Measurements from ENCODE around the gene ATE1.
"Not testable (repeated sequence)": the region's sequence is repeated elsewhere in the genome, so short reads cannot be mapped to it uniquely, and the experiment has no call there.

Gene ATE1

DNA sequence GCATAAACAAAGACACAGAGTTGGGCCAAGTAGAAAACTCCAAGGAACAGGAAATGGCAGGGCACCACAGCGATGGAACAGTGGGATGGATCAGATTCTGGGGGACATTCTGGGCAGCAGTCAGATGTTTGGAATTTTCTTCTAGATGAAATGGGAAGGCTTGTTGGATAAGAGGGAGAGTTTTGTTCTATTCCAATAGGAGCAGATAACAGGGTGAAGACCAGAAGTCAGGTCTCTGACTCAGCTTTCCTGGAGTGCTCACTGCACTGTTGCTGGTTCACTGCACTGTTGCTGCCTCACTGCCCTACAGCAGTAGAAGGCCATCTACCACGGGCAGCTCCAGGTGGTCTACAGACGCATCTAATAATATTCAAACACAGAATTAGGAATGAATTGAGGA lies 135.6 kb downstream of the ATE1 start:
- in situ Hi-C loops (cut with HindIII; ENCODE audit: low sequenced_read_pairs) = no loop called here

DNA sequence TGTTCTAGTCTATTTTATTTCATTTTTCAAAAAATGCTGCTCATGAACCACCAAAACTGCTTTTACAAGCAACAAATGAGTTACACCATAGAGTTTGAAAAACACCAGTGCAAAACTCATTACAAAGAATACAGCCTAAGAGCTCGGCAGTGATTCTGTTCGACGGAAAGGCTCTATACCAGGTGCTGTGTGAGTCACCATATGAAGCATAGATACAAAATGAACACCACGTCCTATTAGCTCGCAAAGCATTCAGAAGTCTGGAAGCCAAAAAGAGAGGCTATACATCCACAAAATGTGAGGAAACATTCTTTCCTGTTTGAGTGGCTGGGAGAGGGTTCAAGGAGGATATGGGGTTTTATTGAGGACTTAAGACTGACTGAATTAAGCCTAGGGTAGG lies 136.1 kb downstream of the ATE1 start:
- in situ Hi-C loops (cut with HindIII; ENCODE audit: low sequenced_read_pairs) = no loop called here

DNA sequence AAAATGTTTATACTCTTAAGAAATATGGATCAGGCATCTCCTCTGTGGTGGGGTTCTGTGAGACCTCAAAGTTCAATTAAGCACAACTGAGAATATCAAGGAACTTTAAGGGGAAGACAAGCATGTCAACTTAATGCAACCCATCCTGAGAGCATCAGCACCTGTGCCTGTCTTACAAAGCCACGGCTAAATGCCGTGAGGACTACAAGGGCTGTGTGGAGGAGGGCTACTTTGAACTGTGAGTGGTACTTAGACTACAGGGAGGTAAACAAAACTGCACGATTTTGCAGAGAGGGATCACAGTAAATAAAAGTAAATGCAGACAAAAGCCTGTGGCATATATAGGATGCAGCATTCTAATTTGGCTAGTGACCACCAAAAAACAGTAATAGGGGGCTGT lies 139.1 kb downstream of the ATE1 start:
- in situ Hi-C loops (cut with HindIII; ENCODE audit: low sequenced_read_pairs) = no loop called here

DNA sequence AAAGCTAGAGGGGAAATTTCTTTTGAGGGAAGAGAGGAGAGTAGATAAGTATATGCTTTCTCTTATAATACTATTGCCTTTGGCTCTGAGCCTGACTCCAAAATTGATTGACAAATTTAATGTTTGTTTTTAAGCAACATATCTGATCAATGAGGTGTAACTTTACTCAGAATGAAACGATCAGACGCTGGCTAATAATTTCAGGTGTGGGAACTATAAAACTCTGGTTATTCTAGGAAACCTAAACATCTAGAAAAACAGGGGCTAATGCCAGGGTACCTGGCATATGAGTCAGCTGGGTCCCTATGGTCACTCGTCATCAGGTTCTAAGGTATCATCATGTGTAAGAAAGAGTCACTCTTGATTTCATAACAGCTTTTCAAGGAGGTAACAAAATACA lies 139.7 kb downstream of the ATE1 start:
- in situ Hi-C loops (cut with HindIII; ENCODE audit: low sequenced_read_pairs) = no loop called here

DNA sequence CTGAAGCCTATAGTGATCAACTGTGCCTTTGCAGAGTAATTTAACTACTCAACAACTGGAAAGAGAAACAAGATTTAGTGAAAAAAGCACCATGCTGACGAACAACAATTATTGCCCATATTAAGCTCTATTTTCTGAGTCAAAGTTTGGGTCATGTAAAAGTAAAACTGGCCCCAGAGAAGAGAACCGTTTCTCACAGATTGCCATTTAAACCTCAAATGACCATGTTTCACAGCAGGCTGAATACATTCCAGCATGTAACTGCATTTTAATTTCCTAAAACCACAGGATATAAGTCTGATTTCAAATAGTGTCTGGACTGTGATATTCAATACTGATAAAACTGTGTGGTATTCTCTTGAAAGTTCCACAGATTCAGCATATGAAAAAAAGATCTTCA lies 140.7 kb downstream of the ATE1 start:
- in situ Hi-C loops (cut with HindIII; ENCODE audit: low sequenced_read_pairs) = no loop called here

DNA sequence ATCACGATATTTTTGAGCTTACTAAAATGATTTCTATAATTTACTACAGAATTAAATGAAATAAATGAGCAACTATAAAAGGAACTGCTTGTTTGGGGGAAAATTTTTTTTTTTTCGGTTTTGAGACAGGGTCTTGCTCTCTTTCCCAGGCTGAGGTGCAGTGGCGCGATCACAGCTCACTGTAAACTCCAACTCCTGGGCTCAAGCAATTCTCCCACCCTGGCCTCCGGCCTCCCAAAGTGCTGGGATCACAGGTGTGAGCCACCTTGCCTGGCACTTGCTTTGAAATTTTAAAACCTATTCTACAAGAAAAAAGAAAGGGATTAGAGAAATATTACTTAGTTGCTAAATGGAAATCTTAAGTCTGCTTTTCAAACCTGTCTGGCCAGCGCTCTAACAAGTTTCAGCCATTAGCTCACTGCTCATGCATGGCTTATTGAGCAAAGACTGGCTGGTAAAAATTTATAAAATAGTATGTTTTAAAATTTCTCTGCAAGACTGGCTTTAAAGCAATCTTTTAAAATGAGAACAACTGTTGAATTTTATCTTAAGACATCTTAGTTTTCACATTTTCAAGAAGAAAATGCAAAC lies 144.0 kb downstream of the ATE1 start:
- in situ Hi-C loops (cut with HindIII; ENCODE audit: low sequenced_read_pairs) = no loop called here

DNA sequence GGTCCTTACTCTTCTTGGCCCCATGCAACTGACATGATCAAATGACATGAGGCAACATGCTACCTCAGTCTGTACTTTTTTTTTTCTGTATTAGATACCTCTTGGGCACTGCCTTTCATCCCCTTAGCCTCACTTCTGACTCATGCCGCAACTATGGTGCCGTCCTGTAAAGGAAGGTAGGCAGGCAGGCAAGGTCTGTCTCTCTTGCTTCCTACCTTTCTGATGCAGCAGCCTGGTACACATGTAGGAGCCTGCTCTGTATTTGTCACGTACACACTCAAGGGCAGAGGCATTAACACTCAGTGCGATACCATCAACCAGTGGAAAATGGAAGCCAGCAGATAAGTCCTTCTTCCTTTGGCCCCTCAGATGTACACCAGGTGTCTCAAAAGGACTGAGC lies 146.7 kb downstream of the ATE1 start:
- in situ Hi-C loops (cut with HindIII; ENCODE audit: low sequenced_read_pairs) = no loop called here

DNA sequence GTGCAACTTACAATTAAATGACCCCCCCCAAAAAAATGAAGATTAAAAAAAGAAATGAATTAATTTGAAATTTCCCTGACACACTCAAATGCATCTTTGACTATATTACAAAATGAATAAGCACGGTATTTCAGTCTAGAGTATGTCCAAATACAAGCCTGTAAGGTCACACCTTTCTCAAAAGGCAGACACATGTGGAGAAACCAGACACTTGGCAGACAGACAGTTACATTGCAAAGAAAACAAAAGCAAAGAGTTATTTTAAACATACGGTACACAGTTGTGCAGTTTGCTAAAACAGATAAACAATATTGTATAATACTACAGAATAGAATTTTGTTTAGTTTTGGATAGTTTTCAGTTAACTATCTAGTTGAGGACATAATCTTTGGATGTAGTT lies 153.0 kb downstream of the ATE1 start:
- in situ Hi-C loops (cut with HindIII; ENCODE audit: low sequenced_read_pairs) = no loop called here

DNA sequence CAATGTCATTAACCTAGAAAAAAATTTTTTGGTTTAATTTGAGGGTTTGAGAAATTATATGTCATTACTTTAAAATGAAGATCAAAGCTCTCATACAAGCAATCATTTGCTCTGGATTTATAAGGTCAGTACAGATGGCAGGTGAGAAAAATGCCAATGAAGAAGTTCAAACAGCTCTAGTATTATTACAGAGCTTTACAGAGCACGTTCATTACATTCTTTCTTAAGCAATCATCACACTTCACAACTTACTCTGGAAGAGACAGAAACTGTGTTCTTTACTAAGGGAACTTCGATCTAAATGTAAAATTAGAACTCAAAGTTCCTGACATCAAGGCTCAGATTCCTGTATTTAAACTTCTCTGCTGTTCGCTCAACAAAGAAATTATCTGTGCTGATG lies 153.4 kb downstream of the ATE1 start:
- in situ Hi-C loops (cut with HindIII; ENCODE audit: low sequenced_read_pairs) = no loop called here

DNA sequence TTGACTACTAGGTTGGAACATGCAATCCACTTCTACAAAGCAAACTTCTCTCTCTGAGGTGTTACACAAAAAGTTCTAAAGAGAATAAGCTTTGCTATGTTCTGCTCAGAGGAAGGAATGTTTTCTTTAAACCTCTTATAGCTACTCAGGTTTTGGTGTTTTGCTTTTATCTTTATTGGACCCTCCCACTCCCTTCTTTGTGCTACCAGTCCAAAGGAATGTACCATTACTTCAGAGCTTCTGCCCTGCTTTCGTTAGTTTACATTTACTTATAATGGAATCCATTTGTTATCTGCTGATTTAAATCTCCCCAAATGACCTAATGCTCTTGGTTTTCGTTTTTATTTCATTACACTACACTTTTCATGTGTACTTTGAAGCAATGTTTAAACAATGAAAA lies 154.9 kb downstream of the ATE1 start:
- in situ Hi-C loops (cut with HindIII; ENCODE audit: low sequenced_read_pairs) = no loop called here

DNA sequence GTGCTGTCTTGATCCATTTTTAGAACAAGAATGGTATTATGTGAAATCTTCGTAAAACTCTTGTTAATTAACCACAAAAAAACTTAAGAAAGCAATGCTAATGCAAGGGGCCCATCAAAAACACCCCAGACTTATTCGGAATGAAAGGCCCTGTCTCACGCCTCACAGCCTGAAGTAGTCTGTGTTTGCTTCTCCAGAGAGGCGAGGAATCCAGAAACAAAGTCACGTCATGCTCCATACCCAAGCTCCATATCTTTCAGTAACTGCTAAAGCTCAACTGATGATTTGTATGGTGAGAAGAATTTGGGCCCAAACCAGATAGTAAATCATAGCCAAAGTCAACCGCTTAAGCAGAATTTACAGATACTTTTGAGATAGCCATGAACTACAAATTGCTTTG lies 155.4 kb downstream of the ATE1 start:
- in situ Hi-C loops (cut with HindIII; ENCODE audit: low sequenced_read_pairs) = no loop called here

DNA sequence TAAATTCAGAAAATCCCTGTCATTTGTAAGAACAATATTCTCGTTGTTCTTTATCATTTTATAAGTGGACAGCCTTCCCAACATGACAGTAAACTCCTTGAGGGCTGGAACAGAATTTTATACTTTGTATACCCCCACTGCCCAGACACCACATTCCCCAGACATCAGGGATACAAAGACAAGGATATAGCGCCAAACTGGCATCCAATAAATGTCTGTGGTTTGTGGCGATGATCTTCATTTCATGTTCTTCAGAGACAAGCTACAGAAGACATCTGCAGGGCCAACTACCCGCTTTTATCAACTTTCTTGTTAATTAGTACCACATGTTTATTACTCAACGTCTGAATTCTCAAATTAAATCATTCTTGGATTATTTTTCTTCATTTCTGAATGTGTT lies 155.9 kb downstream of the ATE1 start:
- in situ Hi-C loops (cut with HindIII; ENCODE audit: low sequenced_read_pairs) = no loop called here

DNA sequence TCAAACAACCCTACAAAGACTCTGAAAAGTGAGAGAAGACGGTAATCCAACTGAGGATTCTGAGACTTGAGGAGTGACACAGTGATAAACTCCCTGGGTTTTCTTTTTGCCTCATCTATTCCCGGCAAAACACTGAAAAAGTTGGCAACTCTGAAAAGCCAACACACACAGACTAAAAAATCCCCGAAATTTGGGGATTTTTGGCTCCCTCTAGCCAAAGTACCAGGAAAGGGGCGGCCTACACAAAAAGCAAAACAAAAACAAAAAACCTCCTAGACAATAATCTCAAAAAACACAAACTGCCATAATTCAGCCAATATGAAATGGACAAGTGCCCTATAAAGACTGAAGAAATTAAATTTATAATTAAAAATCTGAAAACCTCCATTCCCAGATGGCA lies 161.4 kb downstream of the ATE1 start:
- in situ Hi-C loops (cut with HindIII; ENCODE audit: low sequenced_read_pairs) = no loop called here

DNA sequence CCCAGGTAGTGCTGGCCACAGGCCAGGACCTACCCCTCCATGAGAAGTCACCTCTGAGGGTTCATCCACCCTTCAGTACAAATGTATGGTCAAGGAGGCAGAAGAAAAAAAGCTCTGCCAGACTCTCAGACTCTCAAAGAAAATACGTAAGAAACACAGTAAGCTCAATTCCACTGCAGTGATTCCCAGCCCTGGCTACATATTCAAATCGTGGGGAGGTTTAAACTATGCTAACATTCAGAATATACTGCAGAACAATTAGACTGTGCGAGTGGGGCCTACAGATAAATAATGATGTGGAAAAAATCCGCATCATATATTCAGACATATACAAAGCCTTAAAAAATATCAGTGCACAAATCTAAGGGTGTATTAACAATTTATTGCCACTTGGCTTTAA lies 162.6 kb downstream of the ATE1 start:
- in situ Hi-C loops (cut with HindIII; ENCODE audit: low sequenced_read_pairs) = no loop called here

DNA sequence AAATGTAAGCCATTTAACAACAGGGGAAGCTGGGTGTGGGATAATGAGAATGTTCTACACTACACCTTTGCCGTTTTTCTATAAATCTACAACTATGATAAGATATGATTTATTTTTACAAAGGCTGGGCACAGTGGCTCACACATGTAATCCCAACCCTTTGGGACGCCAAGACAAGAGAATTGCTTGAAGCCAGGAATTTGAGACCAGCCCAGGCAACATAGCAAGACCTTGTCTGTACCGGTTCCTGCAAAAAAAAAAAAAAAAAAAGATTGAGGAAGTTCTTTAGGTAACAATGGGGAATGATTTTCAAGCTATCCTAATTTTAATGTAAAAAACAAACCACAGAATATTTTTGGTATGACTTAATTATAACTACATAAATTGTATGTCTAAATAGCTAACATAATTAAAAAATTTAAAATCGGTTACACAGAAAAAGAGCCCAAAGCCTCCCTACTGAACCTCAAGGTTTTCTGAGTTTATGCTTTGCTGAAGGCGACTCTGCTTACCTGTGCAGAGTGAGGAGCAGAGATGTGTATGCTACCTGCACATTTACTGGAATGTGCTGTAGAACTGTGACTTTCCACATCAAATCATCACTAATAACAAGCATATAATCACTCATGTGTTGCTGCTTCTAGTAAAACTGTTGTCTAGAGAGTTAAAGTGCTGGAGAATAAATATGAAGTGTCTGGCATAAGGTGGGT lies 163.4 kb downstream of the ATE1 start:
- in situ Hi-C loops (cut with HindIII; ENCODE audit: low sequenced_read_pairs) = no loop called here

DNA sequence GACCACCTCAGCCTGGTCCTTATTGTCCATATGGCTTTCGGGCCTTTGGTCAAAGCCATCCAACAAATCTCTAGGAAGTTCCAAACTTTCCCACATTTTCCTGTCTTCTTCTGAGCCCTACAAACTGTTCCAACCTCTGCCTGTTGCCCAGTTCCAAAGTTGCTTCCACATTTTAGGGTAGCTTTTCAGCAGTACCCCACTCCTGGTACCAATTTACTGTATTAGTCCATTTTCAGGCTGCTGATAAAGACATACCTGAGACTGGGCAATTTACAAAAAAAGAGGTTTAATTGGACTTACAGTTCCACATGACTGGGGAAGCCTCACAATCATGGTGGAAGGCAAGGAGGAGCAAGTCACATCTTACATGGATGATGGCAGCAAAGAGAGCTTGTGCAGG lies 170.6 kb downstream of the ATE1 start:
- in situ Hi-C loops (cut with HindIII; ENCODE audit: low sequenced_read_pairs) = not testable (repeated sequence)

DNA sequence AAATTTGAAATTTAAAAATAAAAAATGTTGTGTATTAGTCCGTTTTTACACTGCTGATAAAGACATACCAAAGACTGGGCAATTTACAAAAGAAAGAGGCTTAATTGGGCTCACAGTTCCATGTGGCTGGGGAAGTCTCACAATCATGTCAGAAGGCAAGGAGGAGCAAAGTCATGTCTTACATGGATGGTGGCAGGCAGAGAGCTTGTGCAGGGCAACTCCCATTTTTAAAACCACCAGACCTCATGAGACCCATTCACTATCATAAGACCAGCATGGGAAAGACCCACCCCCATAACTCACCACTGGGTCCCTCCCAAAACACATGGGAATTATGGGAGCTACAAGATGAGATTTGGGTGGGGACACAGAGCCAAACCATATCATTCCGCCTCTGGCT lies 172.3 kb downstream of the ATE1 start:
- in situ Hi-C loops (cut with HindIII; ENCODE audit: low sequenced_read_pairs) = not testable (repeated sequence)

DNA sequence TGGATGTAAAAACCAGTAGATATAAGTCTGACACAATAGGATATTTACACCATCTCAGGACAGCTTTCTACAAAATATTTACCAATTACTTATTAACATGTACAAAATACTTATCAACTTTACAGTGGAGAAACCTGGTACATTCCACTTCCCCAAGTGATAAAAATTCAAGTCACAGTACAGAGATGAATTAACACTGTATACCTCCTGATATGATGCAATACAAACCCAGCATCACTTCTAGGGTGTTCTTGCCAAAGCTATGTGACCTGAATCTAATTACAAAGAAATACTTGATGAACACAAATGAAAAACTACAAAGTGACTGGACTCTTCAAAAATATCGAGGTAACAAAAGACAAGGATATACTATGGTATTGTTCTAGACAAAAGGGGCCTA lies 173.2 kb downstream of the ATE1 start:
- in situ Hi-C loops (cut with HindIII; ENCODE audit: low sequenced_read_pairs) = no loop called here

DNA sequence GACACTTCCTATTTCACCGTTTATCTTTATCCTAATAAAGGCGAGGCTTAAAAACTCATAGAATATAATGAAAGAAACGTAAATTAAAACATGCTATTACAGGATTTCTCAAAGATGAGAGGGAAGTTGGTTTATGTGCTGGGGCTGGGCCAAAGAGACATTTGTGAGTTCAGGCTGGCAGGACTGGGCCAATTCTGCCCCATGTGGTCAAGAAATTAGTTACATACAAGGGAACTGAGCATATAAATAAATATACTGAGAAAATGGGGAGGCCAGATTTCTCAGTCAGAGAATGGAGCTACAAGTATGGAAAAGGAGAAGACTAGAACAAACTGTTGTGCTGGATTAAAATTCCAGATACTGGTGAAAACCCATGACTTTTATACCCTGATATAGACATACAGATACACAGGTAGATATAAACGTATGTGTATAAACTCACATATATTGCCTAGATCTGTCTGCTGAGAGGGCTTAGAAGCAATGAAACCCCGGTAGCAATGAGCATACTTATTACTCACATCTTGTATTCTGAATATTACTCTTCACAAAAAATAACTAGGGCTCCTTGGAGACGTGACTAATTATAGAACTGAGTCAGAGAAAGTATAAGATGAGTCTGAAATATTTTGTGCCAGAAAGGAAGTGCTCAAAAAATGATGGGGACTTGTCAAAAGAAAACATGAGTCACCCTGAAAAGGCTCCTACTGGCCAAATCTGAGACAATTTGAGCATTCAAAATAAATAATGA lies 173.9 kb downstream of the ATE1 start:
- in situ Hi-C loops (cut with HindIII; ENCODE audit: low sequenced_read_pairs) = no loop called here

DNA sequence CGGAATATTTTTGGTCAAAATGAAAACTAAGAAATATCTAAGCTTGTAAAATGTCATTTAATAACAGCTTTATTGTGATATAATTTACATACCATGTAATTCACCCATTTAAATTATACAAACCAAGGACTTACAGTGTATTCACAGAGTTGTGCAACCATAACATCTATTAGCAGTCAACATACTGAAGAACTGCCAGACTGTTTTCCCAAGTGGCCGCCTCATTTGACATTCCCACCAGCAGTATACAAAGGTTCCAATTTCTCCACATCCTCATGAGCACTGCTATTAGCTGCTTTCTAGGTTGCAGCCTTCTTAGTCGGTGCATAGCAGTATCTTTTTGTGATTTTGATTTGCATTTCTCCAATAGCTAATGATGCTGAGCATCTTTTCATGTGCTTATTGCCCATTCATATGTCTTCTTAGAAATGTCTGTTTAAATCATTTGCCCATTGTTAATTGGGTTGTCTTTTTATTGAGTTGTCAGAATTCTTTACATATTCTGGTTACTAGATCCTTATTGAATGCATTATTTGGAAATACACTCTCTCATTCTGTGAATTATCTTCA lies 176.6 kb downstream of the ATE1 start:
- in situ Hi-C loops (cut with HindIII; ENCODE audit: low sequenced_read_pairs) = no loop called here

DNA sequence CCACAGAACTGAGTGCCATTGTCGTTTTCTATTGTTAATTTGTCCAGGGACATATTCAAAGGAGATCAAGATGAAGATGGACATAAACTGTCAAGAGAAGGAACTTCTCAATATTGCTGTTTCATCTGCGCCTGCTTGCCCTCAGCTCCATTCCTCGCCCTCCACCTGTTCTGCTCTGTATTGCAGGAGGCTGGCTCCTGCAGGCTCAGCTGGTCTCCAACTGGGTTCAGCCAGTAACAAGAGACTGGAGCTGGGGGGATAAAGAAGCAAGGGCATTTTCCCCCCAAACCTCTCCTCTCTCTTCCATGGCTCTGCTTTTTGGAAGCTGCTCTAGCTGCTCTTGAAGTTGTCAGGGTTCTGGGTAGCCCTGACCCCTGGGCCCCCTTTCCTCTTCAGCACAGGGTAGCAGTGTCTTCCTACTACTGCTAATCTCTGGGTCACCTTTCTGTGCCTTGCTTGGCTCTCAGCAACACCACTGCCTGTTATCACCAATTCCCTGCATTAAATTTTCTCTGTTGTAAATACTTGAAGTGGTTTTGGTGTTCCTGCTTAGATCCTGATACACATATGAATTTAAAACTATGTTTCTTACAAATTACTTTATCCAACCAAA lies 180.6 kb downstream of the ATE1 start:
- in situ Hi-C loops (cut with HindIII; ENCODE audit: low sequenced_read_pairs) = no loop called here
